Measurements from ENCODE around the gene SPEF2. TPM values are rescaled to one million over a fixed set of nuclear protein-coding genes. Genes with fewer than 3 reads are reported as not detected.

The SPEF2 gene
- total and polyA plus RNA-seq, 2 of the 13 experiments (the other 11 are each of a cell fraction or from before 2014, with no cell fraction given): 1.5 to 2.3 TPM

- ATAC-seq: no peak
- in situ Hi-C loops (cut with HindIII; ENCODE audit: extremely low pct_ligation_motif_present, low pct_unique_long_range_greater_than_20kb): loop anchor here (25.0 kb wide), 1 partner anchor 363 kb away; the partner anchor contains the start of gene PRLR
Measured at GRCh38 chr5:35600591-35600990, 17.1 kb upstream of the SPEF2 start.

More at GRCh38 chr5:35600591-35600990, 17.1 kb upstream of the SPEF2 start:
- Histone ChIP-seq H4K20me1 (ENCODE audit: insufficient read depth, low read length) (no peaks in the 10 kb centered on the region), H2AFZ (ENCODE audit: low read length) (no peak overlapping the region), H3K79me2 (ENCODE audit: insufficient read depth, low read length) (no peaks in the 10 kb centered on the region), H3K4me2 (ENCODE audit: low read depth, low read length) (no peak overlapping the region), H3K4me3 (replicated peaks in 1 of 3; ENCODE audit: insufficient read depth in 1 of 3, low read depth in 2 of 3, low read length in 3 of 3) (no peak overlapping the region), H3K9me3 (ENCODE audit: low read length) (no peaks in the 10 kb centered on the region), H3K27ac (ENCODE audit: extremely low read length, insufficient read depth, low read length) (no peak overlapping the region), H3K36me3 (replicated peaks in 1 of 2; ENCODE audit: control insufficient read depth in 1 of 2, insufficient read depth in 2 of 2, low read length in 2 of 2) (no peaks in the 10 kb centered on the region), H3K9ac (ENCODE audit: insufficient read depth, low read depth, low read length) (no peak overlapping the region), H3K4me1 (ENCODE audit: insufficient read depth, low read length) (no peaks in the 10 kb centered on the region), H3K27me3 (ENCODE audit: control insufficient read depth in 1 of 2, insufficient read depth in 2 of 2, low read length in 2 of 2) (no peaks in the 10 kb centered on the region)
- DNase-seq (ENCODE audit: low spot score) (no peak), FAIRE-seq (no peak)
- POLR2A ChIA-PET: no interaction called here
- no TSS peak for BruUV-seq (replicated peaks)
- intact Hi-C loops (cut with micrococcal nuclease; ENCODE audit: unreplicated experiment): no loop called here
- TF ChIP-seq KLF15 (CRISPR knock-in tag; IDR thresholded peaks at IDR 0.05; ENCODE audit: borderline replicate concordance) (no peak), NONO (IDR thresholded peaks at IDR 0.05) (no peak), NONO (CRISPR knock-in tag; conservative IDR thresholded peaks at IDR 0.05) (no peak), ZNF296 (CRISPR knock-in tag; conservative IDR thresholded peaks at IDR 0.05) (no peak), MEF2D (CRISPR knock-in tag; IDR thresholded peaks at IDR 0.05) (no peak), ZNF512B (CRISPR knock-in tag; IDR thresholded peaks at IDR 0.05; ENCODE audit: borderline replicate concordance) (no peak), ISL2 (CRISPR knock-in tag; IDR thresholded peaks at IDR 0.05) (no peak), MLX (CRISPR knock-in tag; IDR thresholded peaks at IDR 0.05) (no peak), ONECUT2 (CRISPR knock-in tag; IDR thresholded peaks at IDR 0.05) (no peak), ZBTB2 (CRISPR knock-in tag; IDR thresholded peaks at IDR 0.05; ENCODE audit: low read depth) (no peak), ZNF292 (CRISPR knock-in tag; IDR thresholded peaks at IDR 0.05; ENCODE audit: borderline replicate concordance, low read depth) (no peak)
- CTCF ChIA-PET (ENCODE audit: low intra/inter-chr PET ratio, low total read pairs): no interaction called here
